Breast epithelium (tissue), 4 donors: ENCODE results near the gene CARS2. TPM values are rescaled to one million over a fixed set of nuclear protein-coding genes. Genes with fewer than 3 reads are reported as not detected.
A peak's percentile ranks its signal among the peaks of the same experiment; 100 is the strongest.

Source experiments
- DNase-seq, 2 donors: peaks; one replicate each; pipeline ENCODE4 v3.0.0-alpha.2; 2019; ENCODE audit warnings: low spot score in 2 of 2
- H3K27ac ChIP-seq, 2 donors: fragments of 200-600 bp; sonication (generic) in 1 of 2; one replicate each; pipeline ENCODE4 v1.5.1; 2016 to 2019; ENCODE audit warnings: mild to moderate bottlenecking in 1 of 2
- H3K27me3 ChIP-seq, 2 donors: fragments of 200-600 bp; sonication (generic) in 1 of 2; one replicate each; pipeline versions ENCODE4 v1.5.1 to v1.6.0; 2017 to 2019; ENCODE audit warnings: control low read depth in 1 of 2, mild to moderate bottlenecking in 1 of 2
- H3K36me3 ChIP-seq: fragments of 200-600 bp; one replicate; pipeline ENCODE4 v1.5.1; 2019
- H3K4me1 ChIP-seq, 2 donors: fragments of 200-600 bp; sonication (generic); one replicate each; pipeline ENCODE4 v1.5.1; 2016 to 2019; ENCODE audit warnings: control low read depth in 1 of 2
- H3K4me3 ChIP-seq, 3 donors: fragments of 200-600 bp; sonication (generic); 1 replicate in 2 of 3; 2 replicates in 1 of 3; pipeline ENCODE4 v1.5.1; 2016 to 2019; ENCODE audit warnings: mild to moderate bottlenecking in 3 of 3, moderate library complexity in 2 of 3
- H3K9me3 ChIP-seq, 2 donors: fragments of 200-600 bp; sonication (generic) in 1 of 2; one replicate each; pipeline ENCODE4 v1.5.1; 2016 to 2019; ENCODE audit warnings: control low read depth in 1 of 2
- CTCF ChIP-seq, 3 donors: fragments of 450-650 bp; IDR thresholded peaks; one replicate each; pipeline ENCODE4 v1.5.1; 2016 to 2017; ENCODE audit warnings: antibody characterized with exemption in 3 of 3, mild to moderate bottlenecking in 3 of 3, moderate library complexity in 3 of 3
- POLR2A ChIP-seq: fragments of 450-650 bp; IDR thresholded peaks from one replicate; pipeline ENCODE4 v1.6.1; 2016; ENCODE audit warnings: antibody characterized with exemption, mild to moderate bottlenecking, moderate library complexity
- POLR2AphosphoS5 ChIP-seq, 3 donors: sonication (generic); formaldehyde crosslinking; IDR thresholded peaks; one replicate each; pipeline ENCODE4 v1.6.1; 2017; ENCODE audit warnings: antibody characterized with exemption in 3 of 3
- intact Hi-C: fragments of 100-400 bp; cut with DNase I; formaldehyde crosslinking; loops from one replicate; pipeline ENCODE4 v1.15.1; 2023; ENCODE audit warnings: low total_unique reads
- total RNA-seq, 3 donors: library from RNA; depleted of rRNA; stranded (reverse); fragments of >200 nt; gene quantifications; one replicate each; pipeline ENCODE4 v1.1.0, GENCODE V29; 2016

Gene CARS2
- total RNA-seq, 3 donors from 2014 or later = 59.8 to 79.8 (median 61.6) TPM

GRCh38 chr13:110641055-110642015 is 64.6 kb downstream of the CARS2 start:
- Histone ChIP-seq H3K27me3 (no peaks in the 10 kb centered on the region), H3K36me3 (peaks cover 7% of the 10 kb centered on the region), H3K27ac (peak overlapping the region in 1 of 2 donors; percentile 66), H3K4me1 (no peaks in the 10 kb centered on the region), H3K4me3 (no peak overlapping the region), H3K9me3 (no peaks in the 10 kb centered on the region)
- intact Hi-C loops = loop anchor here (10.0 kb wide), 1 partner anchor 1533 kb away; no protein-coding TSS in a partner anchor
- TF ChIP-seq CTCF (IDR thresholded peaks at IDR 0.05) = no peak
- no peak for TF ChIP-seq POLR2A
- no peak for TF ChIP-seq POLR2AphosphoS5 (IDR thresholded peaks at IDR 0.05)
- no peak for DNase-seq

GRCh38 chr13:110640591-110641029 is 65.3 kb downstream of the CARS2 start:
- TF ChIP-seq POLR2AphosphoS5 (IDR thresholded peaks at IDR 0.05) (no peak), POLR2A (no peak), CTCF (IDR thresholded peaks at IDR 0.05) (no peak)
- Histone ChIP-seq H3K9me3 (no peaks in the 10 kb centered on the region), H3K4me3 (no peak overlapping the region), H3K4me1 (no peaks in the 10 kb centered on the region), H3K36me3 (peaks cover 11% of the 10 kb centered on the region), H3K27ac (peak overlapping the region in 1 of 2 donors; percentile 66), H3K27me3 (no peaks in the 10 kb centered on the region)
- DNase-seq = no peak
- intact Hi-C loops = loop anchor here (10.0 kb wide), 1 partner anchor 1534 kb away; no protein-coding TSS in a partner anchor

DNA sequence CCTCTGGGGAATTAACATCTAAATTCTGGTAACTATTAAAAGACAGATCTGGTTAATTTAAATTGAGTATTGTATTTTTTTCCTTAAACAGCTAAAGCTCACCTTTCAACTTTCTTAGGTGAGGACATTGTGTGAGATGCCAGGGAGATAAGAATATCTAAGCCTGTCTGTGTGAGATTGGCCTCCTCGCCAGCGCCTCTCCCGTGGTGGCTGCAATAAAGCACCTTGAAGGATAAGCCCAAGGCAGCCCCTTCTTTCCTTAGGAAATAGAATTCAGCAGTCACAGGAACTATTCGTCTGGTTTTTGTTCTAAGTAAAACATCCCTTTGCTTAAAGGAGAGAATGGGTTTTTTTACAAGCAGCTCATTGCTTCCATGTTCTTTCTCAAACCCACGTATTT is 66.0 kb downstream of the CARS2 start:
- Histone ChIP-seq H3K4me1 (no peaks in the 10 kb centered on the region), H3K36me3 (peaks cover 18% of the 10 kb centered on the region), H3K27ac (peak overlapping the region in 1 of 2 donors; percentile 66), H3K27me3 (no peaks in the 10 kb centered on the region), H3K4me3 (no peak overlapping the region), H3K9me3 (no peaks in the 10 kb centered on the region)
- intact Hi-C loops = loop anchor here (10.0 kb wide), 1 partner anchor 1535 kb away; no protein-coding TSS in a partner anchor
- TF ChIP-seq POLR2AphosphoS5 (IDR thresholded peaks at IDR 0.05) (no peak), CTCF (IDR thresholded peaks at IDR 0.05) (no peak), POLR2A (no peak)
- DNase-seq = no peak

DNA sequence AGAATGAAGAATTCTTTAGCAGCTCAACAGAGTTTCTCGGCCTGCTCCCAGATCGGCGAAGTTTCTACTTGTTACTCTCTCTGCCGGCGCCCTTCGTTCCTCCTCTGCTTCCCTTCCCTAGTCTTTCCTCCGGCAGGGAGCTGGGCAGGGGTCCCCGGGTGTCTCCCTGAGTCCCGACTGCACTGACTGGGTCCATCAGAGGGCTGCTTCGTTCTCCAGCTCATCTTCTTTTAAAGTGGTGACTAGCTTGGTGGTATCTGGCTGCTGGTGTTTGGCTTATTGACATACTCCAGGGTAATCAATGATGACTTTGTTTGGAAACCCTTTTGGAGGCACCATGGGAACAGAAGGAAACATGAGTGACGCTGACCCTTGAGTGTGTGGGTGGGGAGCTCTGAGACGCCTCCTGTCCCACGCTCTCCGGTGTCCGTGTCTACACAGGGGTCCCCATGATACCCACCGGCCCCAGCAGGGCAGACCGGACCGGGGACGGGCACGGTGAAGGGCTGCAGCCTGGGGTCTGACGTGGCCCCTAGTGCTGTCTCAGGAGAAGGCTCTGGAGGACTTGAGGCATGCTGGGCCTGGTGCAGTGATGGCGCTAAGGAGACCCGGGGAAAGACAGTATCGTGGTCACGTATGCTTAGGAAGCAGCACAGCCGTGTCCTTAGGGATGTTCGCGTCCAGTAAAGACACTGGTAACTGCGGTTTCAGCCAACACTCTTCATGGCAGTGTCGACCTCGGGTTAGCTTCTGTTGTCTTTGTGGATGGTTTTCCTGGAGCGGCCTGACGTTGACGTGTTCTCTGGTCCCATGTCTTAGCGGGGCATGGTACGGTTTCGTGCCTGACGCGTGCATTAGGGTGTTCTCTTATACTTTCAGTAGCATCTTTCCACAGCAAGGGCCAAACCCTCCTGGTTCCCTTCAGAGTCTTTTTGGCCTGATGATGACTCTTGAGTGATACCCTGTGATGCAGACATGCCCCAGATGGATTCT is 66.8 kb downstream of the CARS2 start:
- no peak overlapping the region for H3K4me3 ChIP-seq
- intact Hi-C loops = no loop called here
- no peak overlapping the region for H3K27ac ChIP-seq
- TF ChIP-seq CTCF (IDR thresholded peaks at IDR 0.05) = no peak
- TF ChIP-seq POLR2AphosphoS5 (IDR thresholded peaks at IDR 0.05) = no peak
- no peak for TF ChIP-seq POLR2A
- no peaks in the 10 kb centered on the region for H3K4me1 ChIP-seq
- H3K36me3 ChIP-seq = peaks cover 21% of the 10 kb centered on the region
- no peaks in the 10 kb centered on the region for H3K9me3 ChIP-seq
- DNase-seq = no peak
- H3K27me3 ChIP-seq = no peaks in the 10 kb centered on the region
